K562 (cell line): Measurements from ENCODE around the gene EXOC4. TPM values are rescaled to one million over a fixed set of nuclear protein-coding genes. Genes with fewer than 3 reads are reported as not detected.
A peak's percentile ranks its signal among the peaks of the same experiment; 100 is the strongest.

Experiments used
- ATAC-seq: fragments of 200-7000 bp; cut with Tn5 transposase; 3 replicates; pipeline ENCODE4 v1.9.1; 2020; ENCODE audit warnings: moderate library complexity
- BruUV-seq: library from RNA; stranded (reverse); fragments of 400-500 nt; replicated peaks from 2 replicates; lab custom pipeline; 2021; lab: Mats Ljungman, UMichigan
- CTCF ChIA-PET: fragments of 300-600 bp; formaldehyde crosslinking; extraction: SDS; loops from one replicate; lab custom pipeline; 2021; ENCODE audit warnings: low intra/inter-chr PET ratio; lab: Yijun Ruan, JAX
- POLR2A ChIA-PET: fragments of 300-600, 350-650 bp; sonication (Branson Sonifier 250); formaldehyde crosslinking; extraction: SDS; loops from one replicate; lab custom pipeline; 2021; ENCODE audit warnings: antibody characterized with exemption, inconsistent platforms; lab: Yijun Ruan, JAX
- DNase-seq, 4 experiments: peaks; one replicate each; pipeline versions ENCODE4 v3.0.0 to v3.0.0-alpha.2; 2011 to 2018; ENCODE audit warnings: low spot score in 3 of 4, mixed read lengths in 3 of 4; ENCODE audit errors: extremely low read depth in 1 of 4
- FAIRE-seq: peaks from 2 replicates; lab custom pipeline; 2011; peaks lifted over from hg19 to GRCh38; lab: Jason Lieb, UNC
- H2AFZ ChIP-seq: 2 replicates; pipeline ENCODE4 v1.6.0; 2011; ENCODE audit warnings: low read depth, low read length, control low read depth, inconsistent platforms
- H3K27ac ChIP-seq: fragments of 200-600 bp; 3 replicates; pipeline ENCODE4 v1.8.0; 2011; ENCODE audit warnings: low read depth, mild to moderate bottlenecking, control low read depth, inconsistent platforms, low read length, moderate library complexity, mixed read lengths; ENCODE audit errors: extremely low read depth
- H3K27me3 ChIP-seq, 2 experiments: fragments of 300-600 bp in 1 of 2; 2 replicates in 1 of 2; 3 replicates in 1 of 2; pipeline versions ENCODE4 v1.6.0 to v1.8.0; 2011; ENCODE audit warnings: inconsistent platforms in 2 of 2, low read length in 2 of 2, mild to moderate bottlenecking in 1 of 2, mixed read lengths in 1 of 2, moderate library complexity in 1 of 2; ENCODE audit not compliant: control insufficient read depth in 2 of 2, insufficient read depth in 2 of 2
- H3K36me3 ChIP-seq: fragments of 300-600 bp; 3 replicates; pipeline ENCODE4 v1.8.0; 2011; ENCODE audit warnings: mild to moderate bottlenecking, low read length, inconsistent platforms; ENCODE audit not compliant: control insufficient read depth, insufficient read depth
- H3K4me1 ChIP-seq, 2 experiments: fragments of 200-600 bp in 1 of 2; replicated peaks in 1 of 2; 2 replicates in 1 of 2; 3 replicates in 1 of 2; pipeline versions ENCODE4 v1.5.1 to v1.8.0; 2011; ENCODE audit warnings: inconsistent platforms in 2 of 2, low read length in 2 of 2, mild to moderate bottlenecking in 1 of 2, mixed read lengths in 1 of 2, moderate library complexity in 1 of 2; ENCODE audit not compliant: control insufficient read depth in 2 of 2, insufficient read depth in 2 of 2
- H3K4me2 ChIP-seq: 2 replicates; pipeline ENCODE4 v1.6.1; 2011; ENCODE audit warnings: low read length, control low read depth, inconsistent platforms, mixed read lengths; ENCODE audit not compliant: insufficient read depth
- H3K4me3 ChIP-seq: fragments of 200-600 bp; sonication (generic), shearing (Covaris generic); 2 replicates; pipeline ENCODE4 v1.5.1; 2016; ENCODE audit warnings: control low read depth, inconsistent platforms
- H3K79me2 ChIP-seq: fragments of 200-600 bp; 3 replicates; pipeline ENCODE4 v1.8.0; 2011; ENCODE audit warnings: low read length, inconsistent platforms; ENCODE audit not compliant: control insufficient read depth, insufficient read depth
- H3K9ac ChIP-seq, 2 experiments: 2 replicates each; pipeline versions ENCODE4 v1.6.0 to v1.6.1; 2011; ENCODE audit warnings: low read depth in 2 of 2, low read length in 2 of 2, control low read depth in 1 of 2, inconsistent platforms in 1 of 2, mild to moderate bottlenecking in 1 of 2, mixed read lengths in 1 of 2; ENCODE audit not compliant: insufficient read depth in 1 of 2
- H3K9me1 ChIP-seq: one replicate; pipeline ENCODE4 v1.6.0; 2011; ENCODE audit warnings: inconsistent platforms, mild to moderate bottlenecking, low read length, moderate library complexity; ENCODE audit not compliant: control insufficient read depth, insufficient read depth
- H3K9me3 ChIP-seq: replicated peaks from 2 replicates; pipeline ENCODE4 v1.5.1; 2011; ENCODE audit warnings: low read depth, low read length, inconsistent platforms; ENCODE audit not compliant: control insufficient read depth, insufficient read depth
- H4K20me1 ChIP-seq: replicated peaks from 2 replicates; pipeline ENCODE4 v1.6.1; 2011; ENCODE audit warnings: low read length, inconsistent platforms, mixed read lengths; ENCODE audit not compliant: control insufficient read depth, insufficient read depth
- ADNP ChIP-seq: fragments of 200-800 bp; sonication (Bioruptor generic); IDR thresholded peaks from 2 replicates; pipeline ENCODE4 v1.6.1; 2016; ENCODE audit warnings: missing genetic modification characterization, missing compliant biosample characterization
- BHLHE40 ChIP-seq: IDR thresholded peaks from 2 replicates; pipeline ENCODE4 v1.6.1; 2011; ENCODE audit warnings: low read length, improper control_type of control experiment
- CEBPG ChIP-seq, 3 experiments: fragments of 200-800 bp in 1 of 3; sonication (Bioruptor generic) in 1 of 3; sonication (generic) in 1 of 3; formaldehyde crosslinking in 1 of 3; IDR thresholded peaks in 2 of 3; conservative IDR thresholded peaks in 1 of 3; 2 replicates each; pipeline versions ENCODE4 v1.6.1 to v1.8.0; 2016 to 2022; ENCODE audit warnings: missing compliant biosample characterization in 2 of 3, missing genetic modification characterization in 2 of 3, mild to moderate bottlenecking in 1 of 3, missing genetic modification reagents in 1 of 3
- CHD4 ChIP-seq: fragments of 200-600 bp; sonication (generic); IDR thresholded peaks from 3 replicates; pipeline ENCODE4 v1.6.1; 2012; ENCODE audit warnings: low read depth, mild to moderate bottlenecking, mixed read lengths, low read length, inconsistent platforms; ENCODE audit not compliant: insufficient read depth, insufficient replicate concordance, poor library complexity, severe bottlenecking
- REST ChIP-seq, 2 experiments: fragments of 450-650 bp; formaldehyde crosslinking in 1 of 2; IDR thresholded peaks; 2 replicates each; pipeline versions ENCODE4 v1.4.0 to v1.6.1; 2014 to 2020; ENCODE audit warnings: mild to moderate bottlenecking in 2 of 2, borderline replicate concordance in 1 of 2, low read depth in 1 of 2
- WGBS: fragments of 100-300 bp; shearing (Covaris generic); methylation state at CpG from one replicate; pipeline ENCODE4 v1.1.6; 2016; ENCODE audit warnings: low coverage, mixed read lengths; ENCODE audit not compliant: insufficient coverage; ENCODE audit errors: missing lambda C conversion rate; 5-methylcytosine and 5-hydroxymethylcytosine counted together
- in situ Hi-C: fragments of 300-500 bp; cut with MboI; formaldehyde crosslinking; loops from 4 replicates; pipeline ENCODE4 v1.15.0; 2018; ENCODE audit warnings: inconsistent platforms, mixed read lengths
- intact Hi-C: fragments of 100-400 bp; cut with micrococcal nuclease; formaldehyde crosslinking; loops from 2 replicates; pipeline ENCODE4 v1.14.2; 2022
- polyA plus RNA-seq, 8 experiments: library from polyadenylated mRNA; depleted of rRNA in 4 of 8; stranded (reverse) in 5 of 8; unstranded in 3 of 8; fragments of >200 nt; fragmentation: Nextera tagmentation in 2 of 8; fragmentation: Illumina TruSeq in 1 of 8; extraction: Ambion mirVana in 2 of 8; extraction: Trizol in 1 of 8; gene quantifications; 2 replicates each; pipeline versions ENCODE4 v1.2.1 to v1.2.3, GENCODE V29; 2011 to 2014; ENCODE audit warnings: inconsistent platforms in 1 of 8, missing spikeins in 1 of 8
- total RNA-seq, 7 experiments: library from RNA; depleted of rRNA in 6 of 7; stranded (reverse); fragments of >200 nt in 6 of 7; fragmentation: Illumina TruSeq in 2 of 7; extraction: Trizol in 2 of 7; gene quantifications; 2 replicates each; pipeline versions ENCODE4 v1.2.1 to v1.2.3, GENCODE V29; 2011 to 2021; ENCODE audit warnings: low replicate concordance in 1 of 7

The EXOC4 gene
- total and polyA plus RNA-seq, 9 of the 15 experiments (the other 6 are each of a cell fraction or from before 2014, with no cell fraction given), result 18.5 to 73.1 (median 46.6) TPM

GRCh38 chr7:134058980-134059379, 806.1 kb downstream of the EXOC4 start (continued):
- TF ChIP-seq REST (IDR thresholded peaks at IDR 0.05; ENCODE audit: borderline replicate concordance) (peak; percentile 98), REST (CRISPR knock-in tag; IDR thresholded peaks at IDR 0.05; ENCODE audit: low read depth) (peak; percentile 96)

- Histone ChIP-seq H3K4me3 (no peak overlapping the region), H3K9me1 (no peaks in the 10 kb centered on the region), H3K9ac (no peak overlapping the region), H3K79me2 (no peaks in the 10 kb centered on the region), H4K20me1 (no peaks in the 10 kb centered on the region), H3K4me1 (peaks cover 0 to 24% of the 10 kb centered on the region in 2 experiments; a peak in 3 of 5 replicates), H3K27ac (no peak overlapping the region), H3K27me3 (no peaks in the 10 kb centered on the region), H3K9me3 (no peaks in the 10 kb centered on the region), H3K36me3 (no peaks in the 10 kb centered on the region), H2AFZ (no peak overlapping the region), H3K4me2 (no peak overlapping the region)
- ATAC-seq, result no peak
- WGBS, result 8% methylated on average over 1 of the region's 1 CpG
- no peak for TF ChIP-seq CHD4
- TF ChIP-seq CEBPG (CRISPR knock-in tag; IDR thresholded peaks at IDR 0.05), result no peak
- TF ChIP-seq CEBPG (tag; conservative IDR thresholded peaks at IDR 0.05 in 1 of 2, IDR thresholded peaks at IDR 0.05 in 1 of 2), result 0 out of 4 replicates have a peak, but pooled peaks of 1 of the 2 experiments have one; percentile 2
- no peak for TF ChIP-seq ADNP
- TF ChIP-seq BHLHE40, result no peak
- DNase-seq, result no peak
- POLR2A ChIA-PET, result no interaction called here
- BruUV-seq, result no TSS peak
- intact Hi-C loops, result no loop called here
- in situ Hi-C loops, result no loop called here
- FAIRE-seq, result no peak
- CTCF ChIA-PET, result no interaction called here
Measured at GRCh38 chr7:134059921-134060320, 807.0 kb downstream of the EXOC4 start.
